GM12892 (cell line): ENCODE measurements around the gene DCAF10. TPM values are rescaled to one million over a fixed set of nuclear protein-coding genes. Genes with fewer than 3 reads are reported as not detected.
"Not testable (repeated sequence)": the region's sequence is repeated elsewhere in the genome, so short reads cannot be mapped to it uniquely, and the experiment has no call there.

ENCODE experiments used
- DNase-seq: peaks from one replicate; pipeline ENCODE4 v3.0.0; 2011; ENCODE audit not compliant: insufficient read length
- FAIRE-seq: peaks from 2 replicates; lab custom pipeline; 2011; peaks lifted over from hg19 to GRCh38; lab: Jason Lieb, UNC
- POLR2A ChIP-seq: IDR thresholded peaks from 2 replicates; pipeline ENCODE4 v1.6.1; 2011; ENCODE audit warnings: low read depth, low read length, control low read depth
- POLR2AphosphoS5 ChIP-seq: IDR thresholded peaks from 2 replicates; pipeline ENCODE4 v1.6.1; 2011; ENCODE audit warnings: low read depth, low read length, control low read depth
- TAF1 ChIP-seq: IDR thresholded peaks from 2 replicates; pipeline ENCODE4 v1.6.1; 2011; ENCODE audit warnings: low read depth, mild to moderate bottlenecking, control low read depth, low read length, borderline replicate concordance
- polyA plus RNA-seq: library from polyadenylated mRNA; unstranded; fragments of >200 nt; gene quantifications from one replicate; pipeline ENCODE4 v1.2.1, GENCODE V29; 2012; ENCODE audit warnings: missing spikeins, inconsistent platforms; ENCODE audit not compliant: missing spikeins

Gene DCAF10
- polyA plus RNA-seq, result 11.8 TPM

- peak; percentile 87 for FAIRE-seq
- peak; percentile 76 for TF ChIP-seq POLR2AphosphoS5
- TF ChIP-seq TAF1, result peak; percentile 86
- peak; percentile 72 for TF ChIP-seq POLR2A
Measured at GRCh38 chr9:37800631-37801286, at the start of gene DCAF10. TSS of gene DCAF10 (plus strand) at chr9:37800797. CDS start at chr9:37800867, 70 bp downstream.

GRCh38 chr9:37751186-37751585 is 49.4 kb upstream of the DCAF10 start:
- TF ChIP-seq POLR2AphosphoS5, result no peak
- no peak for TF ChIP-seq POLR2A
- no peak for TF ChIP-seq TAF1
- no peak for DNase-seq
- FAIRE-seq, result no peak

More at GRCh38 chr9:37800631-37801286, at the start of gene DCAF10:
- peak; percentile 71 for DNase-seq

GRCh38 chr9:37751704-37752103 is 48.9 kb upstream of the DCAF10 start:
- DNase-seq, FAIRE-seq: not testable (repeated sequence)

- FAIRE-seq, DNase-seq: not testable (repeated sequence)
Measured at GRCh38 chr9:37752112-37752511, 48.5 kb upstream of the DCAF10 start.

- no peak for FAIRE-seq
- no peak for DNase-seq
- no peak for TF ChIP-seq TAF1
- no peak for TF ChIP-seq POLR2A
- TF ChIP-seq POLR2AphosphoS5, result no peak
Measured at GRCh38 chr9:37752642-37753488, 47.7 kb upstream of the DCAF10 start.

GRCh38 chr9:37753489-37754190 is 47.0 kb upstream of the DCAF10 start, which contains the start of gene TRMT10B:
TSS of gene TRMT10B (plus strand) at chr9:37753805. CDS start at chr9:37761932, 8,127 bp downstream.
- peak; percentile 81 for DNase-seq
- FAIRE-seq, result peak; percentile 89
- TF ChIP-seq TAF1, result 0 out of 2 replicates have a peak, but pooled peaks have one; percentile 13
- peak; percentile 67; the same call in 1 of the 2 replicates for TF ChIP-seq POLR2A
- TF ChIP-seq POLR2AphosphoS5, result 0 out of 2 replicates have a peak, but pooled peaks have one; percentile 37

- no peak for FAIRE-seq
- DNase-seq, result no peak
- no peak for TF ChIP-seq POLR2A
- no peak for TF ChIP-seq TAF1
Measured at GRCh38 chr9:37758747-37759146, 41.9 kb upstream of the DCAF10 start.

- no peak for FAIRE-seq
- DNase-seq, result no peak
Measured at GRCh38 chr9:37760416-37761161, 40.0 kb upstream of the DCAF10 start.

GRCh38 chr9:37761511-37761910 is 39.1 kb upstream of the DCAF10 start:
- DNase-seq, result no peak
- no peak for FAIRE-seq
- TF ChIP-seq TAF1 (no peak), POLR2A (no peak), POLR2AphosphoS5 (no peak)

More at GRCh38 chr9:37760416-37761161, 40.0 kb upstream of the DCAF10 start:
- no peak for TF ChIP-seq POLR2A
- TF ChIP-seq TAF1, result no peak
- no peak for TF ChIP-seq POLR2AphosphoS5

- not testable (repeated sequence) for FAIRE-seq, DNase-seq
Measured at GRCh38 chr9:37765263-37765662, 35.3 kb upstream of the DCAF10 start.

GRCh38 chr9:37769306-37769705 is 31.3 kb upstream of the DCAF10 start:
- FAIRE-seq (no peak), DNase-seq (no peak)
- TF ChIP-seq TAF1 (no peak), POLR2AphosphoS5 (no peak), POLR2A (no peak)
